OCI-LY7 (cell line): ENCODE measurements around the gene SNX9.

ENCODE experiments used
- CTCF ChIP-seq: fragments of 200-600 bp; sonication (generic); conservative IDR thresholded peaks from 2 replicates; pipeline ENCODE4 v1.5.1; 2014; ENCODE audit warnings: mild to moderate bottlenecking, antibody characterized with exemption, low read length, moderate library complexity, mixed read lengths
- EZH2phosphoT487 ChIP-seq: fragments of 200-600 bp; sonication (generic); IDR thresholded peaks from 2 replicates; pipeline ENCODE4 v1.6.1; 2018; ENCODE audit warnings: low read depth, borderline replicate concordance, mild to moderate bottlenecking, mixed run types, antibody characterized with exemption, low read length, moderate library complexity, mixed read lengths

DNA sequence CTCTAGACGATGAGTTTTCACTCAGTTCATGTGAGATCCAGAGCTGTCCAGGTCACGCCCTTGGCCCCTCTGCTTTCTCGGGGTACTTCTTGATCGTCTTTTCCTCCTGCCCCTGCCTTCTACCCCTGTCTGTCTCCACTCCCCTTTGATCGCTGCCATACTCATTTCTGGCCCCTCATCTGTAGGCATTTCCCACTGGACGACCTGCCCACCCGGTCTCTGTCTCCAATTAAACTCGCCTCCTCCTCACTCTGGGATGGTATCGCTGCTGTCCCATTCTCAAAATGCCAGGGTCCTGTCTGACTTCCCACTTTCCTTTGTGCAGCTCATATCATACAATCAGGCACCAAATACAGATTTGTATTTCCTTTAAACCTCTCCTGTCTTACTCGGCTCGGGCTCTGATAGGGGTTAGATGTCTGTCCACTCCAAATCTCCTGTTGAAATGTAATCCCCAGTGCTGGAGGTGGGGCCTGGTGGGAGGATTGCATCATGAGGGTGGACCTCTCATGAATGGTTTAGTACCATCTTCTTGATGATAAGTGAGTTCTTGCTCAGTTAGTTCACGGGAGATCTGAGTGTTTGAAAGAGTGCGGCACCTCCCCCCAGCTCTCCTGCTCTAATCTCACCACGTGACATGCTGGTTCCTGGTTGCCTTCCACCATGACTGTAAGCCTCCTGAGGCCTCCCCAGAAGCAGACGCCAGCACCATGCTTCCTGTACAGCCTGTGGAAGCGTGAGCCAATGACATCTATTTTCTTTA, 155.2 kb downstream of the SNX9 start:
- no peak for TF ChIP-seq CTCF
- TF ChIP-seq EZH2phosphoT487: no peak
